K562 (cell line): ENCODE results near the gene MRNIP. TPM values are rescaled to one million over a fixed set of nuclear protein-coding genes. Genes with fewer than 3 reads are reported as not detected.

Experiments
- BRF1 ChIP-seq: IDR thresholded peaks from 3 replicates; pipeline ENCODE4 v1.6.1; 2011; ENCODE audit warnings: borderline replicate concordance, mild to moderate bottlenecking; ENCODE audit not compliant: insufficient read length; ENCODE audit errors: extremely low read depth
- CTCF ChIP-seq, 3 experiments: IDR thresholded peaks in 2 of 3; conservative IDR thresholded peaks in 1 of 3; 2 replicates each; pipeline ENCODE4 v1.5.1; 2011 to 2012; ENCODE audit warnings: low read length in 3 of 3, mild to moderate bottlenecking in 3 of 3, control low read depth in 2 of 3, improper control_type of control experiment in 1 of 3, inconsistent platforms in 1 of 3, low read depth in 1 of 3, mixed read lengths in 1 of 3, moderate library complexity in 1 of 3; ENCODE audit not compliant: insufficient read depth in 2 of 3
- GTF3C2 ChIP-seq: IDR thresholded peaks from 3 replicates; pipeline ENCODE4 v1.6.1; 2011; ENCODE audit warnings: borderline replicate concordance, mild to moderate bottlenecking, moderate library complexity; ENCODE audit not compliant: insufficient read length; ENCODE audit errors: extremely low read depth
- HINFP ChIP-seq: fragments of 450-650 bp; conservative IDR thresholded peaks from 2 replicates; pipeline ENCODE4 v1.6.1; 2016; ENCODE audit warnings: missing genetic modification characterization, low read depth, mild to moderate bottlenecking, control low read depth, missing compliant biosample characterization
- HLTF ChIP-seq: fragments of 450-650 bp; IDR thresholded peaks from 2 replicates; pipeline ENCODE4 v1.6.1; 2016
- NEUROD1 ChIP-seq: fragments of 150-350 bp; IDR thresholded peaks from 2 replicates; pipeline ENCODE4 v1.6.1; 2014; ENCODE audit warnings: borderline replicate concordance, low read length, low read depth; ENCODE audit not compliant: partially characterized antibody
- RAD21 ChIP-seq, 2 experiments: fragments of 250-450 bp in 1 of 2; fragments of 450-650 bp in 1 of 2; sonication (Bioruptor Pico) in 1 of 2; formaldehyde crosslinking in 1 of 2; IDR thresholded peaks in 1 of 2; conservative IDR thresholded peaks in 1 of 2; 2 replicates each; pipeline versions ENCODE4 v1.4.0 to v1.8.0; 2020 to 2022; ENCODE audit warnings: mild to moderate bottlenecking in 2 of 2, moderate library complexity in 1 of 2
- RAD51 ChIP-seq: fragments of 450-650 bp; IDR thresholded peaks from 2 replicates; pipeline ENCODE4 v1.7.1; 2016; ENCODE audit warnings: low read depth, mild to moderate bottlenecking, borderline replicate concordance
- SP1 ChIP-seq: sonication (generic); formaldehyde crosslinking; IDR thresholded peaks from 2 replicates; pipeline ENCODE4 v1.8.1; 2022; ENCODE audit warnings: mild to moderate bottlenecking, missing genetic modification reagents
- TAF1 ChIP-seq: IDR thresholded peaks from 2 replicates; pipeline ENCODE4 v1.6.1; 2011; ENCODE audit warnings: mild to moderate bottlenecking, low read length, moderate library complexity; ENCODE audit not compliant: insufficient read depth, control insufficient read depth, severe bottlenecking; ENCODE audit errors: extremely low read depth
- TEAD1 ChIP-seq, 2 experiments: fragments of 450-650 bp in 1 of 2; sonication (generic) in 1 of 2; formaldehyde crosslinking; IDR thresholded peaks; 2 replicates each; pipeline versions ENCODE4 v1.4.0 to v1.8.0; 2020 to 2022; ENCODE audit warnings: mild to moderate bottlenecking in 2 of 2, missing genetic modification reagents in 1 of 2
- ZEB2 ChIP-seq: fragments of 450-650 bp; IDR thresholded peaks from 2 replicates; pipeline ENCODE4 v1.6.1; 2016
- ZNF133 ChIP-seq: fragments of 250-450 bp; sonication (Bioruptor Pico); IDR thresholded peaks from 2 replicates; pipeline ENCODE4 v1.4.0; 2020; ENCODE audit warnings: mild to moderate bottlenecking
- ZNF140 ChIP-seq: fragments of 250-450 bp; sonication (Bioruptor Pico); IDR thresholded peaks from 2 replicates; pipeline ENCODE4 v1.8.0; 2021; ENCODE audit warnings: moderate library complexity, mild to moderate bottlenecking, inconsistent platforms
- ZNF165 ChIP-seq: fragments of 250-450 bp; sonication (Bioruptor Pico); IDR thresholded peaks from 2 replicates; pipeline ENCODE4 v1.4.0; 2020; ENCODE audit warnings: borderline replicate concordance
- ZNF282 ChIP-seq: sonication (generic); formaldehyde crosslinking; IDR thresholded peaks from 2 replicates; pipeline ENCODE4 v1.8.1; 2023; ENCODE audit warnings: missing genetic modification reagents
- ZNF398 ChIP-seq: fragments of 250-450 bp; sonication (Bioruptor Pico); IDR thresholded peaks from 2 replicates; pipeline ENCODE4 v1.8.0; 2021; ENCODE audit warnings: moderate library complexity, mild to moderate bottlenecking, inconsistent platforms
- ZNF449 ChIP-seq: fragments of 250-450 bp; sonication (Bioruptor Pico); IDR thresholded peaks from 2 replicates; pipeline ENCODE4 v1.8.0; 2022; ENCODE audit warnings: moderate library complexity, mild to moderate bottlenecking, inconsistent platforms
- polyA plus RNA-seq, 8 experiments: library from polyadenylated mRNA; depleted of rRNA in 4 of 8; stranded (reverse) in 5 of 8; unstranded in 3 of 8; fragments of >200 nt; fragmentation: Nextera tagmentation in 2 of 8; fragmentation: Illumina TruSeq in 1 of 8; extraction: Ambion mirVana in 2 of 8; extraction: Trizol in 1 of 8; gene quantifications; 2 replicates each; pipeline versions ENCODE4 v1.2.1 to v1.2.3, GENCODE V29; 2011 to 2014; ENCODE audit warnings: inconsistent platforms in 1 of 8, missing spikeins in 1 of 8
- total RNA-seq, 7 experiments: library from RNA; depleted of rRNA in 6 of 7; stranded (reverse); fragments of >200 nt in 6 of 7; fragmentation: Illumina TruSeq in 2 of 7; extraction: Trizol in 2 of 7; gene quantifications; 2 replicates each; pipeline versions ENCODE4 v1.2.1 to v1.2.3, GENCODE V29; 2011 to 2021; ENCODE audit warnings: low replicate concordance in 1 of 7

The MRNIP gene
- total and polyA plus RNA-seq, 9 of the 15 experiments (the other 6 are each of a cell fraction or from before 2014, with no cell fraction given) = 3.6 to 39.0 (median 16.8) TPM

- TF ChIP-seq CTCF (IDR thresholded peaks at IDR 0.05 in 2 of 3, conservative IDR thresholded peaks at IDR 0.05 in 1 of 3; ENCODE audit: insufficient read depth in 2 of 3, low read depth in 1 of 3, low read length in 3 of 3) (0 out of 6 replicates have a peak, but pooled peaks of 1 of the 3 experiments have one; percentile 6), ZNF133 (no peak), HLTF (no peak), RAD51 (no peak), ZNF449 (CRISPR knock-in tag) (no peak), ZNF282 (no peak), ZNF398 (CRISPR knock-in tag) (no peak), SP1 (CRISPR knock-in tag) (no peak), NEUROD1 (no peak), GTF3C2 (no peak), ZNF165 (CRISPR knock-in tag) (no peak), HINFP (tag) (no peak), ZEB2 (peak; percentile 74), BRF1 (no peak), TAF1 (no peak), ZNF140 (CRISPR knock-in tag) (no peak), TEAD1 (CRISPR knock-in tag; IDR thresholded peaks at IDR 0.05) (no peak), RAD21 (CRISPR knock-in tag; conservative IDR thresholded peaks at IDR 0.05 in 1 of 2, IDR thresholded peaks at IDR 0.05 in 1 of 2) (0 out of 4 replicates have a peak, but pooled peaks of 1 of the 2 experiments have one; percentile 1)
Measured at GRCh38 chr5:179858241-179858585, 404 bp downstream of the MRNIP start (continued).
